VCaP (cell line): Measurements from ENCODE around the gene HNRNPUL2.
A peak's percentile ranks its signal among the peaks of the same experiment; 100 is the strongest.

ENCODE experiments used
- H3K27ac ChIP-seq: fragments of 450-650 bp; 2 replicates; pipeline ENCODE4 v1.5.1; 2017
- TF ChIP-seq, protein P1 (sequence below): fragments of 450-650 bp; conservative IDR thresholded peaks from 2 replicates; pipeline ENCODE4 v1.5.1; 2017; ENCODE audit warnings: mild to moderate bottlenecking, moderate library complexity

The HNRNPUL2 gene

DNA sequence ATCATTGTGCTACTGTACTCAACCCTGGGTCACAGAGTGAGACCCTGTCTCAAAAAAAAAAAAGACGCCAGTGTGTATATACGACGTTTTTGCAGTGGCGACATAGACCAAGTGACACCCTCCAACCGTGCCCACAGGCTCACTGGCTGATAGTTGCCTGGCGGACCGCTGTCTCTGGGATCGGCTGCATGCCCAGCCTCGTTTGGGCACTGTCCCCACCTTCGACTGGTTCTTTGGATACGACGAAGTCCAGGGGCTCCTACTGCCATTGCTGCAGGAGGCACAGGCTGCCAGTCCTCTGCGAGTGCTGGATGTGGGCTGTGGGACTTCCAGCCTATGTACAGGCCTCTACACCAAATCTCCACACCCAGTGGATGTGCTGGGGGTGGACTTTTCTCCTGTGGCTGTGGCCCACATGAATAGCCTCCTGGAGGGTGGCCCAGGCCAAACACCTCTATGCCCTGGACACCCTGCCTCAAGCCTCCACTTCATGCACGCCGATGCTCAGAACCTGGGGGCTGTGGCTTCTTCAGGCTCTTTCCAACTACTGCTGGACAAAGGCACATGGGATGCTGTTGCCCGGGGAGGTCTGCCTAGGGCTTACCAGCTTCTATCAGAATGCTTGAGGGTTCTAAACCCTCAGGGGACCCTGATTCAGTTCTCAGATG, 60.9 kb downstream of the HNRNPUL2 start:
- peak overlapping the region; percentile 95 for H3K27ac ChIP-seq

DNA sequence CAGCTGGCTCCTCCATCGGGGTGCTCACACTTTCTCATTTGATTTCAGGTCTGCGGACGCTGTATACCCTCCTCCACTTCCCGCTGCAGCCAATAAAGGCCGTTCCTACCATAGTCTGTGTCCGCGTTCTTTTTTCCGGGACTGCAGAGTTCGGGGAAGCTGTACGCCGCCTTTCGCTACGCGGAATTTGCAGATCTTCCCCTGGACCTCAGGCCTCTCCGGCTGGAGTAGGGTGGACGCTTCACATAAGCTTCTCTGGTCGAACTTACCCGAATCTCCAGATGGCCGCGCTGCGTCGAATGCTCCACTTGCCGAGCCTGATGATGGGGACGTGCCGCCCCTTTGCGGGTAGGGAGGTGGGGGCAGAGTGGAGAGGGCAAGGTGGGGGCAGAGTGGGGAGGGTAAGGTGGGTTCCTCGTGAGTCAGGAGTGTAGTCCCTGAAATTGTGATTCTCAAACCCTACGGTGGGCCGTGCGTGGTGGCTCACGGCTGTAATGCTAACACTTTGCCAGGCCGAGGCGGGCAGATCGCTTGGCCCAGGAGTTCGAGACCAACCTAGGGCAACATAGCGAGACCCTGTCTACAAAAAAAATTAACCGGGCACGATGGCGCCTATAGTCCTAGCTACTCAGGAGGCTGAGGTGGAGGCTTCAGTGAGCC, 61.5 kb downstream of the HNRNPUL2 start:
- TF ChIP-seq, protein P1, sequence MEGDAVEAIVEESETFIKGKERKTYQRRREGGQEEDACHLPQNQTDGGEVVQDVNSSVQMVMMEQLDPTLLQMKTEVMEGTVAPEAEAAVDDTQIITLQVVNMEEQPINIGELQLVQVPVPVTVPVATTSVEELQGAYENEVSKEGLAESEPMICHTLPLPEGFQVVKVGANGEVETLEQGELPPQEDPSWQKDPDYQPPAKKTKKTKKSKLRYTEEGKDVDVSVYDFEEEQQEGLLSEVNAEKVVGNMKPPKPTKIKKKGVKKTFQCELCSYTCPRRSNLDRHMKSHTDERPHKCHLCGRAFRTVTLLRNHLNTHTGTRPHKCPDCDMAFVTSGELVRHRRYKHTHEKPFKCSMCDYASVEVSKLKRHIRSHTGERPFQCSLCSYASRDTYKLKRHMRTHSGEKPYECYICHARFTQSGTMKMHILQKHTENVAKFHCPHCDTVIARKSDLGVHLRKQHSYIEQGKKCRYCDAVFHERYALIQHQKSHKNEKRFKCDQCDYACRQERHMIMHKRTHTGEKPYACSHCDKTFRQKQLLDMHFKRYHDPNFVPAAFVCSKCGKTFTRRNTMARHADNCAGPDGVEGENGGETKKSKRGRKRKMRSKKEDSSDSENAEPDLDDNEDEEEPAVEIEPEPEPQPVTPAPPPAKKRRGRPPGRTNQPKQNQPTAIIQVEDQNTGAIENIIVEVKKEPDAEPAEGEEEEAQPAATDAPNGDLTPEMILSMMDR, result no peak
- peak overlapping the region; percentile 95 for H3K27ac ChIP-seq

More for the DNA sequence above, 60.9 kb downstream of the HNRNPUL2 start:
- TF ChIP-seq, protein P1, result no peak

DNA sequence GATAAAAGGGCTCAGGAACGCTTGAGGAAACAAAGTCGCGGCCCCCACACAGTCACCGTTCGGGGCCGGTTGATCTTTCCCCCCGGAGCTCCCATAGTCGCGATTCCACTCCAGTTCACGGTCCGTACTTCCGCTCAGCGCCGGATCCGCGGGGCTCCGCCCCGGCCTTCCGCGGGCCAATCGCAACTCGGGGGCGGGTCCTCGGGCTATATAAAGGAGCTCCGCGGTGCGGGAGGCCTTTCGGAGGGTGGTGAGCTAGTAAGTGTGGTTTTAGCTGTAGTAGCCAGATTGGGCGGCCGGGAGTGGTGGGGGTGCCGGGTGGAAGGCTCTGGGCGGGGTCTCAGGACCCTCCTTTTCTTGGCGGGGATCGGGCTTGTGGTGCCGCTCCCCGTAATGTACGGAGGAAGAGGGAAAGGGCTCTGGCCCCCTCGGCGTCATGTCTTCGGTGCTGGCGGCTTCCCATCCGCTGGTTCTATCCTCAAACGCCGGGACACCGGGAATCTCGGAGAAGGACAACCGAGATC, 62.1 kb downstream of the HNRNPUL2 start, which contains the start of the genes C11orf98 and CSKMT:
C11orf98 (minus strand) TSS at position 136 of the 524 bp plus-strand sequence; CDS start at position 95, 41 bp downstream.
CSKMT (plus strand) TSS at position 238 of the 524 bp plus-strand sequence. CDS start 568 bp downstream, outside the sequence.
- H3K27ac ChIP-seq, result peak within 1 kb of the TSS; percentile 95
- TF ChIP-seq, protein P1, result no peak

DNA sequence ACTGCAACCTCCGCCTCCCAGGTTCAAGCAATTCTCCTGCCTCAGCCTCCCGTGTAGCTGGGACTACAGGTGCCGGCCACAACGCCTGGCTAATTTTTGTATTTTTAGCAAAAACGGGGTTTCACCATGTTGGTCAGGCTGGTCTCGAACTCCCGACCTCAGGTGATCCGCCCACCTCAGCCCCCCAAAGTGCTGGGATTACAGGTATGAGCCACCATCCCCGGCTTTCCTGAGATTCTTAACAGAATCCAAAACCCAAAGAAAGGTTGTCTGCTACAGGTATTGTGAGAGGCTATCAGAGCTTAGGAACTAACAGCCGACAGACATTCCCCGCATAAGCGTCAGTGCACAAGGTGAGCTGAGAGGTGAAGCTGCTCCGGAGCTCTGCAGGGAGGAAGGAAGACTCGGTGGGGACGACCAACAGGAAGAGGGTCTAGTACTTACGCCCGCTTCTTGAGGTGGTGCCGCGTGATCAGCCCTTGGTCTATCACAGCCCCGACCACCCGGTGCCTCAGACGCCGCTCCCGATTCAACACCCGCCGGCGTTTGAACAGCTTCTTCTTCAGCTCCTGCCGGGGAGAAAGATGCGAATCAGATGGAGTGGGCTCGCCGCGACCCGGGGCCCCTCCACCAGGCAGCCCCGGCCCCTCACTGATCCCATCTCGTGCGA, 62.7 kb downstream of the HNRNPUL2 start:
- H3K27ac ChIP-seq, result peak overlapping the region; percentile 95
- TF ChIP-seq, protein P1, result no peak
